Neural cell (in vitro differentiated cells): ENCODE data around the gene LBR.

Experiments
- EP300 ChIP-seq: fragments of 450-650 bp; conservative IDR thresholded peaks from 2 replicates; pipeline ENCODE4 v1.6.1; 2014; ENCODE audit warnings: antibody characterized with exemption, mild to moderate bottlenecking, moderate library complexity; ENCODE audit not compliant: poor library complexity, severe bottlenecking
- EZH2 ChIP-seq: fragments of 200-600, 300-800 bp; shearing (Covaris generic), sonication (generic); IDR thresholded peaks from 2 replicates; pipeline ENCODE4 v1.6.1; 2014; ENCODE audit warnings: antibody characterized with exemption, low read length, borderline replicate concordance, mild to moderate bottlenecking; ENCODE audit not compliant: insufficient read depth, poor library complexity, severe bottlenecking
- MXI1 ChIP-seq: fragments of 450-650 bp; conservative IDR thresholded peaks from 2 replicates; pipeline ENCODE4 v1.6.1; 2014; ENCODE audit warnings: antibody characterized with exemption, mild to moderate bottlenecking; ENCODE audit not compliant: poor library complexity, severe bottlenecking
- POLR2AphosphoS5 ChIP-seq: IDR thresholded peaks from 2 replicates; pipeline ENCODE4 v1.6.1; 2012
- RAD21 ChIP-seq: fragments of 450-650 bp; conservative IDR thresholded peaks from 2 replicates; pipeline ENCODE4 v1.6.1; 2014; ENCODE audit warnings: antibody characterized with exemption, mild to moderate bottlenecking, moderate library complexity
- SMC3 ChIP-seq: fragments of 450-650 bp; conservative IDR thresholded peaks from 2 replicates; pipeline ENCODE4 v1.6.1; 2014; ENCODE audit warnings: antibody characterized with exemption, mild to moderate bottlenecking, moderate library complexity; ENCODE audit not compliant: poor library complexity
- TAF1 ChIP-seq: IDR thresholded peaks from 2 replicates; pipeline ENCODE4 v1.6.1; 2012; ENCODE audit warnings: low read depth
- TF ChIP-seq, protein P1 (sequence below): fragments of 450-650 bp; IDR thresholded peaks from 2 replicates; pipeline ENCODE4 v1.5.1; 2014; ENCODE audit warnings: antibody characterized with exemption, mild to moderate bottlenecking, moderate library complexity; ENCODE audit not compliant: poor library complexity, severe bottlenecking
- TF ChIP-seq, protein P2 (sequence below): IDR thresholded peaks from 2 replicates; pipeline ENCODE4 v1.6.1; 2012; ENCODE audit warnings: borderline replicate concordance

DNA sequence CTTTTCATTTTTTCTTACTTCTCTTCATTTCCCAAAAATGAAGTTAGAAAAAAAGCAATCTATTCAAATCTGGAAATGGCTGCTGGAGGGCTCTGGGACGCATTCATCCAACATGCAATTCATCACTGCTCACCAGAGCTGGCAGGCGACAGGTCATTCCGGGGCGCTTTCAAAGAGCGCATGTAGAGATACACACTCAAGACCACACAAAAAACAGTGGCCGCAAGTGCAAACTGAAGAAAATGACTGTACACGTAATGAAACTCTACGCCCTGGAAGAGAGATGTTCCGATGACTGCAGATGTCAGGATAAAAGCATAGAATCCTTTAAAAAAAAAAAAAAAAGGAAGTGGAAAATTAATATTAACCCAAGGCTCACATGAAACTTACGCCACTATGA lies 15.5 kb downstream of the LBR start:
- TF ChIP-seq TAF1 (no peak), EP300 (no peak), EZH2 (no peak), POLR2AphosphoS5 (no peak), MXI1 (no peak), SMC3 (no peak), RAD21 (no peak)
- TF ChIP-seq, protein P1, sequence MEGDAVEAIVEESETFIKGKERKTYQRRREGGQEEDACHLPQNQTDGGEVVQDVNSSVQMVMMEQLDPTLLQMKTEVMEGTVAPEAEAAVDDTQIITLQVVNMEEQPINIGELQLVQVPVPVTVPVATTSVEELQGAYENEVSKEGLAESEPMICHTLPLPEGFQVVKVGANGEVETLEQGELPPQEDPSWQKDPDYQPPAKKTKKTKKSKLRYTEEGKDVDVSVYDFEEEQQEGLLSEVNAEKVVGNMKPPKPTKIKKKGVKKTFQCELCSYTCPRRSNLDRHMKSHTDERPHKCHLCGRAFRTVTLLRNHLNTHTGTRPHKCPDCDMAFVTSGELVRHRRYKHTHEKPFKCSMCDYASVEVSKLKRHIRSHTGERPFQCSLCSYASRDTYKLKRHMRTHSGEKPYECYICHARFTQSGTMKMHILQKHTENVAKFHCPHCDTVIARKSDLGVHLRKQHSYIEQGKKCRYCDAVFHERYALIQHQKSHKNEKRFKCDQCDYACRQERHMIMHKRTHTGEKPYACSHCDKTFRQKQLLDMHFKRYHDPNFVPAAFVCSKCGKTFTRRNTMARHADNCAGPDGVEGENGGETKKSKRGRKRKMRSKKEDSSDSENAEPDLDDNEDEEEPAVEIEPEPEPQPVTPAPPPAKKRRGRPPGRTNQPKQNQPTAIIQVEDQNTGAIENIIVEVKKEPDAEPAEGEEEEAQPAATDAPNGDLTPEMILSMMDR: no peak
- TF ChIP-seq, protein P2, sequence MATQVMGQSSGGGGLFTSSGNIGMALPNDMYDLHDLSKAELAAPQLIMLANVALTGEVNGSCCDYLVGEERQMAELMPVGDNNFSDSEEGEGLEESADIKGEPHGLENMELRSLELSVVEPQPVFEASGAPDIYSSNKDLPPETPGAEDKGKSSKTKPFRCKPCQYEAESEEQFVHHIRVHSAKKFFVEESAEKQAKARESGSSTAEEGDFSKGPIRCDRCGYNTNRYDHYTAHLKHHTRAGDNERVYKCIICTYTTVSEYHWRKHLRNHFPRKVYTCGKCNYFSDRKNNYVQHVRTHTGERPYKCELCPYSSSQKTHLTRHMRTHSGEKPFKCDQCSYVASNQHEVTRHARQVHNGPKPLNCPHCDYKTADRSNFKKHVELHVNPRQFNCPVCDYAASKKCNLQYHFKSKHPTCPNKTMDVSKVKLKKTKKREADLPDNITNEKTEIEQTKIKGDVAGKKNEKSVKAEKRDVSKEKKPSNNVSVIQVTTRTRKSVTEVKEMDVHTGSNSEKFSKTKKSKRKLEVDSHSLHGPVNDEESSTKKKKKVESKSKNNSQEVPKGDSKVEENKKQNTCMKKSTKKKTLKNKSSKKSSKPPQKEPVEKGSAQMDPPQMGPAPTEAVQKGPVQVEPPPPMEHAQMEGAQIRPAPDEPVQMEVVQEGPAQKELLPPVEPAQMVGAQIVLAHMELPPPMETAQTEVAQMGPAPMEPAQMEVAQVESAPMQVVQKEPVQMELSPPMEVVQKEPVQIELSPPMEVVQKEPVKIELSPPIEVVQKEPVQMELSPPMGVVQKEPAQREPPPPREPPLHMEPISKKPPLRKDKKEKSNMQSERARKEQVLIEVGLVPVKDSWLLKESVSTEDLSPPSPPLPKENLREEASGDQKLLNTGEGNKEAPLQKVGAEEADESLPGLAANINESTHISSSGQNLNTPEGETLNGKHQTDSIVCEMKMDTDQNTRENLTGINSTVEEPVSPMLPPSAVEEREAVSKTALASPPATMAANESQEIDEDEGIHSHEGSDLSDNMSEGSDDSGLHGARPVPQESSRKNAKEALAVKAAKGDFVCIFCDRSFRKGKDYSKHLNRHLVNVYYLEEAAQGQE: no peak
